Lower lobe of right lung (tissue), 2 donors: ENCODE results near the gene UTP11. TPM values are rescaled to one million over a fixed set of nuclear protein-coding genes. Genes with fewer than 3 reads are reported as not detected.

Source experiments
- ATAC-seq, 2 donors: fragments of 200-7000 bp; cut with Tn5 transposase; one replicate each; pipeline ENCODE4 v1.9.1; 2020 to 2022; ENCODE audit warnings: mild to moderate bottlenecking in 2 of 2, moderate library complexity in 2 of 2
- DNase-seq: peaks from one replicate; pipeline ENCODE4 v3.0.0-alpha.2; 2020
- H3K27ac ChIP-seq: fragments of 200-600 bp; one replicate; pipeline ENCODE4 v1.8.0; 2022
- H3K27me3 ChIP-seq: fragments of 200-600 bp; one replicate; pipeline ENCODE4 v1.8.0; 2022; ENCODE audit warnings: low read depth
- H3K36me3 ChIP-seq: fragments of 200-600 bp; one replicate; pipeline ENCODE4 v1.8.0; 2022; ENCODE audit warnings: mild to moderate bottlenecking
- H3K4me1 ChIP-seq: fragments of 200-600 bp; one replicate; pipeline ENCODE4 v1.8.0; 2022
- H3K4me3 ChIP-seq: fragments of 200-600 bp; one replicate; pipeline ENCODE4 v1.8.0; 2022; ENCODE audit warnings: mild to moderate bottlenecking
- H3K9me3 ChIP-seq: fragments of 200-600 bp; one replicate; pipeline ENCODE4 v1.8.0; 2022
- CTCF ChIP-seq: fragments of 200-600 bp; IDR thresholded peaks from one replicate; pipeline ENCODE4 v1.8.0; 2022; ENCODE audit warnings: antibody characterized with exemption, mild to moderate bottlenecking
- intact Hi-C: fragments of 100-400 bp; cut with DNase I; formaldehyde crosslinking; loops from one replicate; pipeline ENCODE4 v1.11.0; 2022
- total RNA-seq: library from RNA; stranded (reverse); fragmentation: NEBNext Ultra II Directional; extraction: Animal tissue kit (Norgen Biotek cat#: 25700); gene quantifications from one replicate; pipeline ENCODE4 v1.2.1, GENCODE V29; 2021
- donor health status: DM: no; HTN: yes; CAD: no; lungs with severe emphysema.

The UTP11 gene
- total RNA-seq, 1 donor from 2014 or later: 22.8 TPM

GRCh38 chr1:37995751-37996345 lies 16.7 kb upstream of the UTP11 start:
- TF ChIP-seq CTCF: no peak

GRCh38 chr1:37997256-37998088 lies 15.1 kb upstream of the UTP11 start:
- Histone ChIP-seq H3K27me3 (no peaks in the 10 kb centered on the region), H3K4me3 (no peak overlapping the region), H3K9me3 (no peaks in the 10 kb centered on the region), H3K4me1 (peaks cover 72% of the 10 kb centered on the region), H3K27ac (peak overlapping the region; percentile 80), H3K36me3 (peaks cover 6% of the 10 kb centered on the region)
- ATAC-seq (no peak), DNase-seq (no peak)
- intact Hi-C loops: no loop called here
- TF ChIP-seq CTCF: no peak

More at GRCh38 chr1:37995751-37996345, 16.7 kb upstream of the UTP11 start:
- Histone ChIP-seq H3K36me3 (peaks cover 6% of the 10 kb centered on the region), H3K4me1 (peaks cover 60% of the 10 kb centered on the region), H3K4me3 (peak overlapping the region; percentile 59), H3K27me3 (no peaks in the 10 kb centered on the region), H3K27ac (peak overlapping the region; percentile 86), H3K9me3 (no peaks in the 10 kb centered on the region)
- ATAC-seq (peak; percentile 80 to 82), DNase-seq (peak; percentile 82)
- intact Hi-C loops: no loop called here

GRCh38 chr1:37998089-37998808 lies 14.3 kb upstream of the UTP11 start:
- Histone ChIP-seq H3K27me3 (no peaks in the 10 kb centered on the region), H3K4me1 (peaks cover 74% of the 10 kb centered on the region), H3K36me3 (peaks cover 6% of the 10 kb centered on the region), H3K27ac (peak overlapping the region; percentile 88), H3K4me3 (no peak overlapping the region), H3K9me3 (no peaks in the 10 kb centered on the region)
- ATAC-seq: no peak
- no peak for TF ChIP-seq CTCF
- no peak for DNase-seq
- intact Hi-C loops: no loop called here

- intact Hi-C loops: no loop called here
- no peak for DNase-seq
- Histone ChIP-seq H3K36me3 (peaks cover 6% of the 10 kb centered on the region), H3K4me1 (peaks cover 81% of the 10 kb centered on the region), H3K9me3 (no peaks in the 10 kb centered on the region), H3K4me3 (peak overlapping the region; percentile 19), H3K27ac (peak overlapping the region; percentile 88), H3K27me3 (no peaks in the 10 kb centered on the region)
- ATAC-seq: no peak
- no peak for TF ChIP-seq CTCF
Observed at GRCh38 chr1:37998913-37999429, 13.6 kb upstream of the UTP11 start.

- peak; percentile 25 to 43 for ATAC-seq
- intact Hi-C loops: no loop called here
- peak; percentile 60 for DNase-seq
- Histone ChIP-seq H3K27ac (peak overlapping the region; percentile 88), H3K4me1 (peaks cover 85% of the 10 kb centered on the region), H3K36me3 (peaks cover 6% of the 10 kb centered on the region), H3K9me3 (no peaks in the 10 kb centered on the region), H3K4me3 (peak overlapping the region; percentile 19), H3K27me3 (no peaks in the 10 kb centered on the region)
- no peak for TF ChIP-seq CTCF
Observed at GRCh38 chr1:37999430-38000232, 12.9 kb upstream of the UTP11 start.
